ENCODE measurements around the gene CCDC61. TPM values are rescaled to one million over a fixed set of nuclear protein-coding genes. Genes with fewer than 3 reads are reported as not detected.

CCDC61 gene
- total and polyA plus RNA-seq, 2 of the 8 experiments (the other 6 are each of a cell fraction or from before 2014, with no cell fraction given) = 7.8 to 17.4 TPM

GRCh38 chr19:46035986-46036743 is 40.9 kb downstream of the CCDC61 start:
- no peak overlapping the region for H3K56ac ChIP-seq (replicated peaks; ENCODE audit: insufficient read length, low read depth, low read length)
- DNase-seq (ENCODE audit: low read depth in 1 of 2, low spot score in 2 of 2) (no peak), FAIRE-seq (no peak)
- no peak overlapping the region for H3K4ac ChIP-seq (replicated peaks; ENCODE audit: insufficient read length, low read depth, low read length)
- H4K5ac ChIP-seq (ENCODE audit: insufficient read length, low read depth, low read length) = no peak overlapping the region
- H2BK120ac ChIP-seq (replicated peaks; ENCODE audit: low read depth, low read length) = no peak overlapping the region
- H2BK12ac ChIP-seq (ENCODE audit: low read depth, low read length) = no peak overlapping the region
- H3K4me2 ChIP-seq (ENCODE audit: insufficient read depth in 1 of 2, low read depth in 2 of 2, low read length in 2 of 2) = no peak overlapping the region
- no peak overlapping the region for H3K9ac ChIP-seq (replicated peaks in 1 of 4; ENCODE audit: extremely low read depth in 1 of 4, low read depth in 3 of 4, low read length in 3 of 4)
- H2AFZ ChIP-seq (ENCODE audit: low read length) = no peak overlapping the region
- H4K20me1 ChIP-seq (replicated peaks in 1 of 2; ENCODE audit: control insufficient read depth in 1 of 2, insufficient read depth in 2 of 2, low read length in 2 of 2) = no peaks in the 10 kb centered on the region
- H3K4me1 ChIP-seq (replicated peaks in 1 of 4; ENCODE audit: control insufficient read depth in 3 of 4, insufficient read depth in 4 of 4, low read length in 3 of 4) = no peaks in the 10 kb centered on the region
- H4K91ac ChIP-seq (replicated peaks; ENCODE audit: insufficient read length, low read length) = no peak overlapping the region
- H2AK5ac ChIP-seq (ENCODE audit: low read depth, low read length) = no peak overlapping the region
- 85% methylated on average over 13 of the region's 13 CpGs; no CpG with 5 or more reads in 1 of the 2 experiments for WGBS, 2 experiments (ENCODE audit: extremely low coverage in 1 of 2, insufficient coverage in 1 of 2, insufficient read length in 1 of 2, insufficient replicate concordance in 2 of 2, low coverage in 1 of 2, low lambda C conversion rate in 2 of 2, missing lambda C conversion rate in 1 of 2)
- H3K27ac ChIP-seq (ENCODE audit: low read depth, low read length) = no peak overlapping the region
- no peaks in the 10 kb centered on the region; the same call in 1 of the 2 replicates for H3K79me1 ChIP-seq (ENCODE audit: low read depth, low read length)
- H3K9me3 ChIP-seq (ENCODE audit: insufficient read depth in 2 of 2, low read depth in 1 of 2, low read length in 1 of 2) = peaks cover 2 to 5% of the 10 kb centered on the region in 2 experiments; a peak in 1 of 4 replicates
- H3K4me3 ChIP-seq (ENCODE audit: extremely low read depth in 1 of 4, insufficient read depth in 2 of 4, low read depth in 3 of 4, low read length in 4 of 4) = no peak overlapping the region
- no peak overlapping the region for H2BK20ac ChIP-seq (ENCODE audit: low read length)
- no peak overlapping the region for H2BK15ac ChIP-seq (ENCODE audit: low read length)
- H2BK5ac ChIP-seq (ENCODE audit: low read depth, low read length) = no peak overlapping the region
- no peaks in the 10 kb centered on the region for H3K79me2 ChIP-seq (ENCODE audit: control insufficient read depth in 1 of 2, insufficient read depth in 2 of 2, low read length in 2 of 2)
- H3K23ac ChIP-seq (ENCODE audit: insufficient read length) = no peak overlapping the region
- peaks cover 0 to 2% (median 2%) of the 10 kb centered on the region in 4 experiments; a peak in 4 of 7 replicates for H3K27me3 ChIP-seq (replicated peaks in 1 of 4; ENCODE audit: control insufficient read depth in 3 of 4, extremely low read depth in 1 of 4, insufficient read depth in 3 of 4, low read length in 3 of 4)
- peak overlapping the region; percentile 85; the same call in 1 of the 2 replicates for H4K8ac ChIP-seq (ENCODE audit: extremely low read depth, insufficient read depth, low read length)
- ChIA-PET CTCF (ENCODE audit: partially characterized antibody) (interaction anchor here (0.7 to 17.0 kb wide), 8 partner anchors 8 to 363 kb away, joined by 3 to 250 read pairs (median 4); no protein-coding TSS in a partner anchor), POLR2A (ENCODE audit: partially characterized antibody) (interaction anchor here (0.8 to 1.7 kb wide), 2 partner anchors 14 to 17 kb away, joined by 3 read pairs; no protein-coding TSS in a partner anchor)
- no peak overlapping the region for H3K18ac ChIP-seq (ENCODE audit: extremely low read depth, low read length)
- TF ChIP-seq RAD21 (IDR thresholded peaks at IDR 0.05 in 1 of 2, conservative IDR thresholded peaks at IDR 0.05 in 1 of 2; ENCODE audit: low read depth in 2 of 2, low read length in 2 of 2) (no peak), TEAD4 (IDR thresholded peaks at IDR 0.05; ENCODE audit: low read depth, low read length) (no peak), SRF (IDR thresholded peaks at IDR 0.05; ENCODE audit: low read depth, low read length) (no peak), HDAC2 (IDR thresholded peaks at IDR 0.05; ENCODE audit: borderline replicate concordance in 1 of 2, low read depth in 2 of 2, low read length in 2 of 2) (no peak), SP2 (IDR thresholded peaks at IDR 0.05; ENCODE audit: low read length) (no peak), E2F6 (IDR thresholded peaks at IDR 0.05) (peak; percentile 43; the same call in 1 of the 2 replicates)
- H3K14ac ChIP-seq (ENCODE audit: insufficient read length) = no peak overlapping the region
- H3K23me2 ChIP-seq (ENCODE audit: low read depth, low read length) = no peaks in the 10 kb centered on the region
- no peaks in the 10 kb centered on the region for H3K36me3 ChIP-seq (ENCODE audit: control insufficient read depth in 2 of 4, insufficient read depth in 4 of 4, low read length in 3 of 4)

Data from H1 (cell line).